Transverse colon (tissue), 4 donors: ENCODE measurements around the gene RRP1B.

Experiments
- EP300 ChIP-seq: sonication (generic); formaldehyde crosslinking; IDR thresholded peaks from one replicate; pipeline ENCODE4 v1.6.1; 2017; ENCODE audit warnings: antibody characterized with exemption, low read depth
- POLR2A ChIP-seq: fragments of 450-650 bp; IDR thresholded peaks from one replicate; pipeline ENCODE4 v1.6.1; 2016; ENCODE audit warnings: antibody characterized with exemption, mild to moderate bottlenecking, moderate library complexity
- POLR2AphosphoS5 ChIP-seq, 3 donors: sonication (generic); formaldehyde crosslinking; IDR thresholded peaks; one replicate each; pipeline ENCODE4 v1.6.1; 2016; ENCODE audit warnings: antibody characterized with exemption in 3 of 3
- TF ChIP-seq, protein P1 (sequence below), 5 experiments: fragments of 200-600 bp in 3 of 5; fragments of 450-650 bp in 2 of 5; sonication (generic) in 3 of 5; IDR thresholded peaks; 1 replicate in 2 of 5; 2 replicates in 3 of 5; pipeline ENCODE4 v1.5.1; 2016 to 2017; ENCODE audit warnings: antibody characterized with exemption in 5 of 5, inconsistent platforms in 3 of 5, mild to moderate bottlenecking in 2 of 5, moderate library complexity in 1 of 5

DNA sequence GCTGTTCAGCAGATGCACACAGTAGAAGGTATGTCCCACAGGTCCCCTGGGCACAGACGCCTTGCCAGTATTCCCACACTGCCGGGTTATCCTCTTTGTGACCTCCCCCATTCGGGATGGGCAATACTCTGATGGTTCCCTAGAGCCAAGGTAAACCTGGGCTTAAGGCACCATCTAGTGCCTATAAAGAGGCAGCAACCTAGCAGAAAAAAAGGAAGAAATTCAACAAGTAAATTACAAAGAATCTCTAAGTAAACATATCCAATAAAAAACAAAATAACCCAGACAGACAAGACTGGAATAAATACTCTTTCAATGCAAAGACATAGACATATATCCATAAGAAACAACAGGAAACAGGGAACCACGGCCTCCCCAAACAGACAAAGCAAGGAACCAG is 39.5 kb upstream of the RRP1B start:
- TF ChIP-seq EP300 = no peak
- TF ChIP-seq, protein P1, sequence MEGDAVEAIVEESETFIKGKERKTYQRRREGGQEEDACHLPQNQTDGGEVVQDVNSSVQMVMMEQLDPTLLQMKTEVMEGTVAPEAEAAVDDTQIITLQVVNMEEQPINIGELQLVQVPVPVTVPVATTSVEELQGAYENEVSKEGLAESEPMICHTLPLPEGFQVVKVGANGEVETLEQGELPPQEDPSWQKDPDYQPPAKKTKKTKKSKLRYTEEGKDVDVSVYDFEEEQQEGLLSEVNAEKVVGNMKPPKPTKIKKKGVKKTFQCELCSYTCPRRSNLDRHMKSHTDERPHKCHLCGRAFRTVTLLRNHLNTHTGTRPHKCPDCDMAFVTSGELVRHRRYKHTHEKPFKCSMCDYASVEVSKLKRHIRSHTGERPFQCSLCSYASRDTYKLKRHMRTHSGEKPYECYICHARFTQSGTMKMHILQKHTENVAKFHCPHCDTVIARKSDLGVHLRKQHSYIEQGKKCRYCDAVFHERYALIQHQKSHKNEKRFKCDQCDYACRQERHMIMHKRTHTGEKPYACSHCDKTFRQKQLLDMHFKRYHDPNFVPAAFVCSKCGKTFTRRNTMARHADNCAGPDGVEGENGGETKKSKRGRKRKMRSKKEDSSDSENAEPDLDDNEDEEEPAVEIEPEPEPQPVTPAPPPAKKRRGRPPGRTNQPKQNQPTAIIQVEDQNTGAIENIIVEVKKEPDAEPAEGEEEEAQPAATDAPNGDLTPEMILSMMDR (IDR thresholded peaks at IDR 0.05) = peak; percentile 8 to 48 (median 27)
- no peak for TF ChIP-seq POLR2AphosphoS5 (IDR thresholded peaks at IDR 0.05)
- TF ChIP-seq POLR2A = no peak
